Measurements from ENCODE around the gene SH3TC1.

Gene SH3TC1

GRCh38 chr4:8263397-8263796 is 64.3 kb downstream of the SH3TC1 start:
- no peak for DNase-seq (ENCODE audit: low read depth)

GRCh38 chr4:8264106-8264505 is 65.0 kb downstream of the SH3TC1 start:
- no peak for DNase-seq (ENCODE audit: low read depth)

- DNase-seq (ENCODE audit: low read depth): no peak
Measured at GRCh38 chr4:8265171-8265929, 66.3 kb downstream of the SH3TC1 start.

- DNase-seq (ENCODE audit: low read depth): no peak
Measured at GRCh38 chr4:8266088-8266487, 67.0 kb downstream of the SH3TC1 start.

- DNase-seq (ENCODE audit: low read depth): no peak
Measured at GRCh38 chr4:8266508-8266907, 67.4 kb downstream of the SH3TC1 start.

GRCh38 chr4:8267077-8267476 is 68.0 kb downstream of the SH3TC1 start:
- DNase-seq (ENCODE audit: low read depth): no peak

GRCh38 chr4:8268211-8268610 is 69.1 kb downstream of the SH3TC1 start:
- no peak for DNase-seq (ENCODE audit: low read depth)

GRCh38 chr4:8268901-8269534 is 69.9 kb downstream of the SH3TC1 start:
- DNase-seq (ENCODE audit: low read depth): no peak

GRCh38 chr4:8269535-8270417 is 70.7 kb downstream of the SH3TC1 start, which contains the start of gene HTRA3:
HTRA3 (plus strand) TSS chr4:8269754; CDS start chr4:8269969, 215 bp downstream.
- no peak for DNase-seq (ENCODE audit: low read depth)

- DNase-seq (ENCODE audit: low read depth): no peak
Measured at GRCh38 chr4:8270418-8270771, 71.3 kb downstream of the SH3TC1 start.

GRCh38 chr4:8270912-8271815 is 72.1 kb downstream of the SH3TC1 start:
- no peak for DNase-seq (ENCODE audit: low read depth)

- DNase-seq (ENCODE audit: low read depth): no peak
Measured at GRCh38 chr4:8271821-8272220, 72.7 kb downstream of the SH3TC1 start.

- DNase-seq (ENCODE audit: low read depth): no peak
Measured at GRCh38 chr4:8272472-8273428, 73.7 kb downstream of the SH3TC1 start.

GRCh38 chr4:8273450-8273849 is 74.4 kb downstream of the SH3TC1 start:
- DNase-seq (ENCODE audit: low read depth): no peak

- DNase-seq (ENCODE audit: low read depth): no peak
Measured at GRCh38 chr4:8274066-8274652, 75.1 kb downstream of the SH3TC1 start.

- no peak for DNase-seq (ENCODE audit: low read depth)
Measured at GRCh38 chr4:8274765-8275547, 75.9 kb downstream of the SH3TC1 start.

GRCh38 chr4:8275548-8275910 is 76.4 kb downstream of the SH3TC1 start:
- no peak for DNase-seq (ENCODE audit: low read depth)

- DNase-seq (ENCODE audit: low read depth): no peak
Measured at GRCh38 chr4:8276358-8277240, 77.5 kb downstream of the SH3TC1 start.
